Frontal cortex (tissue), 4 donors: ENCODE data around the gene OR51T1. TPM values are rescaled to one million over a fixed set of nuclear protein-coding genes. Genes with fewer than 3 reads are reported as not detected.
"Not testable (repeated sequence)": the region's sequence is repeated elsewhere in the genome, so short reads cannot be mapped to it uniquely, and the experiment has no call there.

Source experiments
- DNase-seq, 2 donors: peaks; one replicate each; pipeline ENCODE4 v3.0.0; 2012; ENCODE audit warnings: low spot score in 2 of 2
- FAIRE-seq: peaks from 2 replicates; lab custom pipeline; 2012; peaks lifted over from hg19 to GRCh38; lab: Jason Lieb, UNC
- total RNA-seq: library from RNA; depleted of rRNA; stranded (reverse); fragments of >200 nt; gene quantifications from one replicate; pipeline ENCODE4 v1.2.3, GENCODE V29; 2014
- donor health status: control.
- donor health status: control.
- donor health status: control.

The OR51T1 gene
- total RNA-seq, result not detected

GRCh38 chr11:4881860-4882500 lies at the start of gene OR51T1:
Gene OR51T1 (plus strand): TSS chr11:4881900. CDS start chr11:4881900, 0 bp downstream.
- DNase-seq, result no peak
- FAIRE-seq, result no peak

- DNase-seq, result no peak
- no peak for FAIRE-seq
Observed at GRCh38 chr11:4839851-4840549, 41.7 kb upstream of the OR51T1 start.

GRCh38 chr11:4848908-4849532 lies 32.7 kb upstream of the OR51T1 start, which contains the start of gene OR51S1:
Gene OR51S1 (minus strand): TSS chr11:4849208. CDS start chr11:4849208, 0 bp downstream.
- no peak for FAIRE-seq
- no peak for DNase-seq

GRCh38 chr11:4851033-4851432 lies 30.7 kb upstream of the OR51T1 start:
- FAIRE-seq (no peak), DNase-seq (no peak)

GRCh38 chr11:4854286-4854685 lies 27.4 kb upstream of the OR51T1 start:
- not testable (repeated sequence) for DNase-seq, FAIRE-seq

- no peak for FAIRE-seq
- no peak for DNase-seq
Observed at GRCh38 chr11:4862447-4863236, 19.1 kb upstream of the OR51T1 start.

- DNase-seq, result no peak
- no peak for FAIRE-seq
Observed at GRCh38 chr11:4863876-4864275, 17.8 kb upstream of the OR51T1 start.

GRCh38 chr11:4865855-4866254 lies 15.8 kb upstream of the OR51T1 start:
- FAIRE-seq (no peak), DNase-seq (no peak)

GRCh38 chr11:4881188-4881587 lies 512 bp upstream of the OR51T1 start:
- DNase-seq, result no peak
- FAIRE-seq, result no peak

GRCh38 chr11:4882543-4882942 lies 843 bp downstream of the OR51T1 start:
- no peak for FAIRE-seq
- DNase-seq, result no peak

- FAIRE-seq (no peak), DNase-seq (no peak)
Observed at GRCh38 chr11:4884361-4884760, 2.7 kb downstream of the OR51T1 start.

GRCh38 chr11:4886186-4886585 lies 4.5 kb downstream of the OR51T1 start:
- DNase-seq (no peak), FAIRE-seq (no peak)

- no peak for DNase-seq
- FAIRE-seq, result no peak
Observed at GRCh38 chr11:4887591-4887990, 5.9 kb downstream of the OR51T1 start.

GRCh38 chr11:4890279-4890678 lies 8.6 kb downstream of the OR51T1 start:
- DNase-seq, result no peak
- FAIRE-seq, result no peak

- FAIRE-seq, result no peak
- no peak for DNase-seq
Observed at GRCh38 chr11:4891996-4892640, 10.4 kb downstream of the OR51T1 start.

- no peak for DNase-seq
- FAIRE-seq, result no peak
Observed at GRCh38 chr11:4903484-4903883, 21.8 kb downstream of the OR51T1 start, which contains the start of gene OR51A7. Gene OR51A7 (plus strand): TSS chr11:4903783. CDS start chr11:4907370, 3,587 bp downstream.

- FAIRE-seq (no peak), DNase-seq (no peak)
Observed at GRCh38 chr11:4916581-4916980, 34.9 kb downstream of the OR51T1 start.

GRCh38 chr11:4919250-4919649 lies 37.5 kb downstream of the OR51T1 start, which contains the start of gene OR51G2:
Gene OR51G2 (minus strand): TSS chr11:4919350. CDS start chr11:4915663, 3,687 bp downstream.
- no peak for DNase-seq
- FAIRE-seq, result no peak

GRCh38 chr11:4921796-4922195 lies 40.1 kb downstream of the OR51T1 start:
- DNase-seq (no peak), FAIRE-seq (no peak)

GRCh38 chr11:4922304-4922703 lies 40.6 kb downstream of the OR51T1 start:
- FAIRE-seq, result no peak
- DNase-seq, result no peak
